H9 (cell line): ENCODE results near the gene ABHD11. TPM values are rescaled to one million over a fixed set of nuclear protein-coding genes. Genes with fewer than 3 reads are reported as not detected.

Experiments used
- DNase-seq: peaks from one replicate; pipeline ENCODE4 v3.0.0-alpha.2; 2017
- H2AFZ ChIP-seq: one replicate; pipeline ENCODE4 v1.6.1; 2013; ENCODE audit warnings: mild to moderate bottlenecking, low read length, control low read depth, moderate library complexity
- H2AK5ac ChIP-seq: 2 replicates; pipeline ENCODE4 v1.6.1; 2013; ENCODE audit warnings: low read length, control low read depth, mixed read lengths; ENCODE audit not compliant: insufficient read length
- H2BK120ac ChIP-seq: one replicate; pipeline ENCODE4 v1.6.1; 2013; ENCODE audit warnings: low read depth, mild to moderate bottlenecking, low read length, control low read depth, inconsistent platforms; ENCODE audit not compliant: poor library complexity, severe bottlenecking
- H2BK12ac ChIP-seq: 2 replicates; pipeline ENCODE4 v1.6.1; 2013; ENCODE audit warnings: low read length, control low read depth, mixed read lengths, low read depth; ENCODE audit not compliant: insufficient read length
- H2BK15ac ChIP-seq: 2 replicates; pipeline ENCODE4 v1.6.1; 2013; ENCODE audit warnings: low read depth, low read length, control low read depth
- H2BK20ac ChIP-seq: one replicate; pipeline ENCODE4 v1.6.1; 2013; ENCODE audit warnings: low read depth, mild to moderate bottlenecking, low read length, control low read depth, inconsistent platforms; ENCODE audit not compliant: poor library complexity, severe bottlenecking
- H2BK5ac ChIP-seq: 2 replicates; pipeline ENCODE4 v1.6.1; 2013; ENCODE audit warnings: low read length, control low read depth, mixed read lengths; ENCODE audit not compliant: insufficient read length
- H3K14ac ChIP-seq: 2 replicates; pipeline ENCODE4 v1.6.1; 2013; ENCODE audit warnings: low read length, control low read depth; ENCODE audit not compliant: insufficient read depth
- H3K18ac ChIP-seq: 2 replicates; pipeline ENCODE4 v1.6.1; 2013; ENCODE audit warnings: low read depth, mild to moderate bottlenecking, mixed read lengths, low read length, control low read depth; ENCODE audit not compliant: insufficient read length
- H3K23ac ChIP-seq: 2 replicates; pipeline ENCODE4 v1.6.1; 2013; ENCODE audit warnings: low read length, control low read depth, mixed read lengths, low read depth; ENCODE audit not compliant: insufficient read length
- H3K23me2 ChIP-seq: 2 replicates; pipeline ENCODE4 v1.6.1; 2013; ENCODE audit warnings: low read depth, mild to moderate bottlenecking, mixed read lengths, low read length, control low read depth; ENCODE audit not compliant: insufficient read length, poor library complexity, severe bottlenecking
- H3K27ac ChIP-seq: 2 replicates; pipeline ENCODE4 v1.5.1; 2013; ENCODE audit warnings: low read length, control low read depth, mixed read lengths, low read depth; ENCODE audit not compliant: insufficient read length
- H3K27me3 ChIP-seq: 2 replicates; pipeline ENCODE4 v1.6.1; 2013; ENCODE audit warnings: low read length, control low read depth, inconsistent platforms; ENCODE audit not compliant: insufficient read depth
- H3K4ac ChIP-seq: 2 replicates; pipeline ENCODE4 v1.6.1; 2013; ENCODE audit warnings: low read depth, mild to moderate bottlenecking, control low read depth, inconsistent platforms, low read length, moderate library complexity
- H3K4me1 ChIP-seq: 2 replicates; pipeline ENCODE4 v1.6.1; 2013; ENCODE audit warnings: low read length, control low read depth, inconsistent platforms; ENCODE audit not compliant: insufficient read depth
- H3K4me2 ChIP-seq: 2 replicates; pipeline ENCODE4 v1.6.1; 2013; ENCODE audit warnings: low read length, control low read depth, mixed read lengths; ENCODE audit not compliant: insufficient read length, insufficient read depth
- H3K56ac ChIP-seq: 2 replicates; pipeline ENCODE4 v1.6.1; 2013; ENCODE audit warnings: low read depth, mild to moderate bottlenecking, mixed read lengths, low read length, control low read depth; ENCODE audit not compliant: insufficient read length
- H3K79me1 ChIP-seq: 2 replicates; pipeline ENCODE4 v1.6.1; 2013; ENCODE audit warnings: low read depth, mild to moderate bottlenecking, moderate library complexity, low read length, control low read depth, inconsistent platforms; ENCODE audit not compliant: insufficient read depth, poor library complexity, severe bottlenecking
- H3K79me2 ChIP-seq: 2 replicates; pipeline ENCODE4 v1.6.1; 2013; ENCODE audit warnings: low read length, control low read depth, inconsistent platforms; ENCODE audit not compliant: insufficient read depth
- H3K9ac ChIP-seq: 2 replicates; pipeline ENCODE4 v1.6.1; 2013; ENCODE audit warnings: low read length, control low read depth, mixed read lengths; ENCODE audit not compliant: insufficient read length; ENCODE audit errors: extremely low read depth
- H3K9me3 ChIP-seq: one replicate; pipeline ENCODE4 v1.6.1; 2013; ENCODE audit warnings: low read depth, low read length, inconsistent platforms; ENCODE audit not compliant: control insufficient read depth
- H3T11ph ChIP-seq: one replicate; pipeline ENCODE4 v1.6.1; 2013; ENCODE audit warnings: mild to moderate bottlenecking, low read length, control low read depth, inconsistent platforms
- H4K20me1 ChIP-seq: one replicate; pipeline ENCODE4 v1.6.1; 2013; ENCODE audit not compliant: control insufficient read depth, insufficient read length, insufficient read depth
- H4K5ac ChIP-seq: 2 replicates; pipeline ENCODE4 v1.6.1; 2013; ENCODE audit warnings: low read depth, mild to moderate bottlenecking, mixed read lengths, low read length, control low read depth; ENCODE audit not compliant: insufficient read length
- H4K8ac ChIP-seq: replicated peaks from 2 replicates; pipeline ENCODE4 v1.6.1; 2013; ENCODE audit warnings: low read length, control low read depth, mixed read lengths, low read depth; ENCODE audit not compliant: insufficient read length
- H4K91ac ChIP-seq: 2 replicates; pipeline ENCODE4 v1.6.1; 2013; ENCODE audit warnings: low read depth, mild to moderate bottlenecking, moderate library complexity, mixed read lengths, low read length, control low read depth; ENCODE audit not compliant: insufficient read length
- H3K27ac Mint-ChIP-seq, 3 experiments: 2 replicates in 2 of 3; 3 replicates in 1 of 3; pipeline ENCODE4 v1.8.0; 2020 to 2021; ENCODE audit warnings: mixed read lengths in 3 of 3, mild to moderate bottlenecking in 1 of 3, moderate library complexity in 1 of 3
- H3K27me3 Mint-ChIP-seq: 2 replicates; pipeline ENCODE4 v1.8.0; 2021; ENCODE audit warnings: low read depth, mild to moderate bottlenecking, moderate library complexity, mixed read lengths
- H3K36me3 Mint-ChIP-seq, 3 experiments: 2 replicates in 2 of 3; 3 replicates in 1 of 3; pipeline ENCODE4 v1.8.0; 2020 to 2021; ENCODE audit warnings: low read depth in 3 of 3, mixed read lengths in 3 of 3; ENCODE audit not compliant: insufficient read depth in 1 of 3
- H3K4me1 Mint-ChIP-seq, 2 experiments: 2 replicates each; pipeline ENCODE4 v1.8.0; 2020; ENCODE audit warnings: mixed read lengths in 2 of 2
- H3K4me3 Mint-ChIP-seq, 2 experiments: 2 replicates in 1 of 2; 3 replicates in 1 of 2; pipeline ENCODE4 v1.8.0; 2020 to 2021; ENCODE audit warnings: mild to moderate bottlenecking in 2 of 2, mixed read lengths in 2 of 2, moderate library complexity in 1 of 2
- H3K9me3 Mint-ChIP-seq, 2 experiments: 2 replicates in 1 of 2; 3 replicates in 1 of 2; pipeline ENCODE4 v1.8.0; 2020; ENCODE audit warnings: mild to moderate bottlenecking in 2 of 2, mixed read lengths in 2 of 2, moderate library complexity in 1 of 2
- WGBS: extraction: QIAGEN DNeasy Blood & Tissue Kit; methylation state at CpG from one replicate; pipeline ENCODE4 v1.1.7; 2013; ENCODE audit warnings: missing lambda C conversion rate, low lambda C conversion rate, mixed read lengths; ENCODE audit not compliant: insufficient read length; ENCODE audit errors: extremely low coverage; 5-methylcytosine and 5-hydroxymethylcytosine counted together
- total RNA-seq: library from RNA; stranded (reverse); gene quantifications from 2 replicates; pipeline ENCODE4 v1.2.1, GENCODE V29; 2021
- TF ChIP-seq, protein P1 (sequence below): fragments of 200-600 bp; sonication (generic); conservative IDR thresholded peaks from 3 replicates; pipeline ENCODE4 v1.8.0; 2021; ENCODE audit warnings: antibody characterized with exemption, mild to moderate bottlenecking

ABHD11 gene
- total RNA-seq, 1 experiment from 2014 or later, result 34.4 TPM

DNA sequence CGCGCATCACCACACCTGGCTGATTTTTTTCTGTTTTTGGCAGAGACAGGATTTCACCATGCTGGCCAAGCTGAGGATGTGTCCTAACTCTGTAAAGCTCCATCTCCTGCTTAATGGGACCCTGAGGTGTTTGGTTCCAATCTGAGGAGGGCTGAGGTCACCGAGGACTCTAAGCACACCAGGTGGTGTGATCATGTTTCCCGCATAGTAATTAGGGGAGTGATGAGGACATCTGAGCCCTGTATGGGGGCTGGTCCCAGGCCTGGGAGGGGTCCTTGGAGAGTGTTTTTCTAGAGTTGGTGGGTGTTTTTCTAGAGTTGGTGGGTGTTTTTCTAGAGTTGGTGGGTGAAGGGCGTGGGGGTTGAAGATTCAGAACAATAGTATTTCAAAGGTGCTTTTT is 3.0 kb upstream of the ABHD11 start:
- H3K27ac Mint-ChIP-seq, result peak overlapping the region; percentile 93 to 100 (median 99); a peak in 6 of 7 replicates
- peak overlapping the region; percentile 37 to 67 for H3K4me3 Mint-ChIP-seq
- Histone ChIP-seq H3K18ac (peak overlapping the region; percentile 98), H4K8ac (no peak overlapping the region), H3K4ac (peak overlapping the region; percentile 85), H3K23me2 (peaks cover 10% of the 10 kb centered on the region), H2AFZ (no peak overlapping the region), H3K27me3 (no peaks in the 10 kb centered on the region; the same call in 1 of the 2 replicates), H3K23ac (no peak overlapping the region), H4K20me1 (no peaks in the 10 kb centered on the region), H4K5ac (no peak overlapping the region), H2BK12ac (peak overlapping the region; percentile 92), H2BK120ac (peak overlapping the region; percentile 64), H3K14ac (peak overlapping the region; percentile 96; the same call in 1 of the 2 replicates), H3K4me2 (no peak overlapping the region), H2BK15ac (no peak overlapping the region), H2BK5ac (no peak overlapping the region), H3K56ac (no peak overlapping the region), H3K79me1 (no peaks in the 10 kb centered on the region), H2BK20ac (peak overlapping the region; percentile 27), H4K91ac (peak overlapping the region; percentile 93), H2AK5ac (no peak overlapping the region), H3T11ph (peak overlapping the region; percentile 47), H3K9ac (no peak overlapping the region), H3K4me1 (peaks cover 8% of the 10 kb centered on the region; the same call in 1 of the 2 replicates), H3K79me2 (no peaks in the 10 kb centered on the region), H3K27ac (no peak overlapping the region), H3K9me3 (no peaks in the 10 kb centered on the region)
- peak; percentile 72 for DNase-seq
- H3K9me3 Mint-ChIP-seq, result peaks cover 0 to 2% of the 10 kb centered on the region in 2 experiments; a peak in 1 of 5 replicates
- peaks cover 15% of the 10 kb centered on the region for H3K27me3 Mint-ChIP-seq
- WGBS, result no CpG with 5 or more reads among the region's 5 CpGs
- TF ChIP-seq, protein P1, sequence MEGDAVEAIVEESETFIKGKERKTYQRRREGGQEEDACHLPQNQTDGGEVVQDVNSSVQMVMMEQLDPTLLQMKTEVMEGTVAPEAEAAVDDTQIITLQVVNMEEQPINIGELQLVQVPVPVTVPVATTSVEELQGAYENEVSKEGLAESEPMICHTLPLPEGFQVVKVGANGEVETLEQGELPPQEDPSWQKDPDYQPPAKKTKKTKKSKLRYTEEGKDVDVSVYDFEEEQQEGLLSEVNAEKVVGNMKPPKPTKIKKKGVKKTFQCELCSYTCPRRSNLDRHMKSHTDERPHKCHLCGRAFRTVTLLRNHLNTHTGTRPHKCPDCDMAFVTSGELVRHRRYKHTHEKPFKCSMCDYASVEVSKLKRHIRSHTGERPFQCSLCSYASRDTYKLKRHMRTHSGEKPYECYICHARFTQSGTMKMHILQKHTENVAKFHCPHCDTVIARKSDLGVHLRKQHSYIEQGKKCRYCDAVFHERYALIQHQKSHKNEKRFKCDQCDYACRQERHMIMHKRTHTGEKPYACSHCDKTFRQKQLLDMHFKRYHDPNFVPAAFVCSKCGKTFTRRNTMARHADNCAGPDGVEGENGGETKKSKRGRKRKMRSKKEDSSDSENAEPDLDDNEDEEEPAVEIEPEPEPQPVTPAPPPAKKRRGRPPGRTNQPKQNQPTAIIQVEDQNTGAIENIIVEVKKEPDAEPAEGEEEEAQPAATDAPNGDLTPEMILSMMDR, result no peak
- H3K4me1 Mint-ChIP-seq, result peaks cover 36 to 47% of the 10 kb centered on the region in 2 experiments
- H3K36me3 Mint-ChIP-seq, result peaks cover 0 to 13% (median 7%) of the 10 kb centered on the region in 3 experiments; a peak in 6 of 7 replicates
